GM12874 (cell line): ENCODE data around the gene LONRF3.

Experiments
- CTCF ChIP-seq: IDR thresholded peaks from 2 replicates; pipeline ENCODE4 v1.5.1; 2011; ENCODE audit warnings: low read depth, mild to moderate bottlenecking, control low read depth, low read length, moderate library complexity; ENCODE audit not compliant: insufficient read depth

LONRF3 gene

DNA sequence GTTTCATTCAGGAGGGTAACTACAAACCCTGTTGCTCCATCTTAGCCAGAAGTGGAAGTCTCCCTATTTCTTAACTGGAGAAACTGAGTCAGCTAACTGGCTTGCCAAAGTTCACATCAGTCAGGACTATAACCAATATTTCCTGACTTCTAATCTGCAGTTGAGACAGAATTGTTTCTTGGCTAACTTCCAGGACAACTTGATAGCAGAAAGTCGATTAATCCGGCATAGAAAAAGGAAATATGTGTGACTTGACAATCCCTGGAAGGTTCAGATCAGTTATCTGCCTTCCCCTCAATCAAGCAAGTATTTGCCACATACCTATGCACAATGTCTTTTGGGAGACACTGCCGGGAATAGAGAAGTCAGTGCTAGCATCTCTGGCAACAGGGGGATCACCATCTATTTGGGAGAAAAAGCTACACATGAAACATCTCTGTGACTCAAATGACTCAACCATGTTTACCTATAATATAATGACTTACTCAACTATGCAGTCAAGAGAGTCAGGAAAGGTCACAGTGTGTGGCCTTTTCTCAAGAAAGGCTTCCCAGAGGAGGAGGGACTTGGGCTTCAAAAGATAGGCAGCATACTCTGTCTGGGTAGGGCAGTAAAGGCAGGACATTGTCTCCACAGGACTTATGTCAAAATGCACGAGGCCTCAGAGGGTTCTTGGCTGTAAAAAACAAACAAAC is 12.4 kb upstream of the LONRF3 start:
- no peak for TF ChIP-seq CTCF

- no peak for TF ChIP-seq CTCF
These were observed 11.3 kb upstream of the LONRF3 start for GRCh38 chrX:118963159-118963558.

DNA sequence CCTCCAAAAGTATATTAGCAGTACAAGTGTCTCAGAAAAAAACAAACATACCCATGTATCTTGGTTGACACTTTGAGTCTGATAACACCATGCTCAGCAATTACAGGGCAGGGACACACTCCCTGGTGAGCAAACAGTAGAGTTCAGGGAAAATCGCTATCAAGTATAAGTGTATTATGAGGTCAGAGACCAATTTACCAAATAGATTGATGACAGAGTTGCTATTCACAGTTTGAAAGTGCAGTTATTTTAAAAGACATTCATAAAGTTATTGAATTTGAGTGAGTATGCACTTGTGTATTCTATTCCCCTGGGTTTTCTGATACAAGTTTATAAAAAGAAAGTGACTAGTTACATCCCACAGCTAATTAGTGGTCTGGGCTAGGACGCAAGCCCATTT is 10.2 kb upstream of the LONRF3 start:
- TF ChIP-seq CTCF, result no peak

GRCh38 chrX:118965395-118965794 is 9.0 kb upstream of the LONRF3 start:
- no peak for TF ChIP-seq CTCF

DNA sequence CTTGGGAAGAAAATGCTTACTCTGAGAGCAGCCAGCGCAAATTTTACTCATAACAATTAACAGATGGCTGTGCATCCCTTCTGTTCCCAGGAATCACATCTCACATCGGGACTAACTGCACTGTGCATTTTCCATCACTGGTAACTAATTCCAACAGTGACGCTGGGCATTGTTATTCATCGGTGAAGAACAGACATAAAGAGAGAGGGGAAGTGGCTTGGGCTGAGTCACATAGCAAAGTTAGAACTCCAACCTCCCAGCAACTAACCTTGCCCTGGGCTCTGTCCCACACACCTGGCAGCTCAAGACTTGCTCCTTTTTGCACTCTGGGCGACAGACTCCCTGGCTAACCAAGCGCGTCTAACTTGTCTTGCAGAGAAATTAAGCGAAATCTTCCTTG is 6.4 kb upstream of the LONRF3 start:
- no peak for TF ChIP-seq CTCF

- no peak for TF ChIP-seq CTCF
These were observed 2.9 kb upstream of the LONRF3 start for GRCh38 chrX:118971552-118971951.

DNA sequence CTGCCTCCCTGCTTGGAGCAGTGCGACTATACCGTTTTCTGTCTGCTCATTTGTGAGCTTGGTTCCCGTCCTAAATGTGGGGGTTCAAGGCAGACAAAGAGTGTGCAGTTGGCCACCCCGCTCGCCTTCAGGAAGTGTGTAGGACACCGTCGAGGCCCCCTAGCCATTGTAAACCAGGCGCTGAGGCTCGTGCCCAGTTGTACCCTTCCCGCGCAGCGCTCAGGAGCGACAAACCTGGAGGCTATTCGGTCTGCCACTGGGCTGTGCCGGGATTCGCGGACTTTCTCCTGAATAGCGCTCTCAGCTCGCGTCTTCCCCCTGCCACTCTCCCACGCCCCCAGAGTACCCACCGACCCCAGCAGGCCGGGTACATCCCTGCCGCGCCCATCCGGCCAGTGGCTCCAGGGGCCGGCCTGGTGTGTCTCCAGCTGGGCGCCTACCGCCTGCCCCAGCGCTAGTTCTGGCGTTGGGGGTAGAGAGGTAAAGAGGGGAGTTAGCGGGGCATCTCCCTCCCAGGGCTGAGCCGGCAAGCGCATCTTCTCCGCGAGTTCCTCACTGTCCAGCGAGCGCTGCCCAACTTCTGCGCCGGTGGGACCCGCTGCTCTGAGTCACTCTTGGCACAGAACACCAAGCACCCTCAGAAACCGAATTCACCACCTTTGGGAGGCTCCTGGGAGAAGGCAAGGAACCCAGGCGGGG is 880 bp upstream of the LONRF3 start:
- no peak for TF ChIP-seq CTCF
